Chondrocyte (in vitro differentiated cells): ENCODE results near the gene ANXA2. TPM values are rescaled to one million over a fixed set of nuclear protein-coding genes. Genes with fewer than 3 reads are reported as not detected.

Experiments
- DNase-seq: peaks from one replicate; pipeline ENCODE4 v3.0.0; 2021; ENCODE audit warnings: mixed read lengths, low spot score
- H3K27ac Mint-ChIP-seq: one replicate; pipeline ENCODE4 v1.8.0; 2021; ENCODE audit warnings: mild to moderate bottlenecking, moderate library complexity, mixed read lengths; ENCODE audit not compliant: unreplicated experiment
- H3K27me3 Mint-ChIP-seq: 2 replicates; pipeline ENCODE4 v1.8.0; 2021; ENCODE audit warnings: low read depth, mixed read lengths
- H3K36me3 Mint-ChIP-seq: 2 replicates; pipeline ENCODE4 v1.8.0; 2021; ENCODE audit warnings: low read depth, mixed read lengths
- H3K4me1 Mint-ChIP-seq: 2 replicates; pipeline ENCODE4 v1.8.0; 2021; ENCODE audit warnings: low read depth, mild to moderate bottlenecking, mixed read lengths
- H3K4me3 Mint-ChIP-seq: one replicate; pipeline ENCODE4 v1.8.0; 2021; ENCODE audit warnings: mild to moderate bottlenecking, moderate library complexity, mixed read lengths; ENCODE audit not compliant: unreplicated experiment
- H3K9me3 Mint-ChIP-seq: 2 replicates; pipeline ENCODE4 v1.8.0; 2021; ENCODE audit warnings: low read depth, mixed read lengths
- CTCF ChIP-seq: fragments of 200-600 bp; sonication (generic); IDR thresholded peaks from 2 replicates; pipeline ENCODE4 v1.5.0; 2021; ENCODE audit warnings: antibody characterized with exemption, mild to moderate bottlenecking, moderate library complexity
- total RNA-seq: library from RNA; stranded (reverse); gene quantifications from 3 replicates; pipeline ENCODE4 v1.2.1, GENCODE V29; 2021

Gene ANXA2
- total RNA-seq, 1 donor from 2014 or later = 2,819 TPM

- Mint-ChIP-seq H3K36me3 (peaks cover 70% of the 10 kb centered on the region), H3K27ac (peak overlapping the region; percentile 80), H3K9me3 (no peaks in the 10 kb centered on the region), H3K27me3 (no peaks in the 10 kb centered on the region), H3K4me3 (no peak overlapping the region), H3K4me1 (peaks cover 77% of the 10 kb centered on the region)
- DNase-seq = no peak
- TF ChIP-seq CTCF = no peak
Measured at GRCh38 chr15:60353245-60353920, 44.4 kb downstream of the ANXA2 start.

GRCh38 chr15:60352525-60352924 lies 45.3 kb downstream of the ANXA2 start:
- DNase-seq = no peak
- no peak overlapping the region for H3K4me3 Mint-ChIP-seq
- H3K9me3 Mint-ChIP-seq = no peaks in the 10 kb centered on the region
- H3K27me3 Mint-ChIP-seq = no peaks in the 10 kb centered on the region
- TF ChIP-seq CTCF = no peak
- peaks cover 76% of the 10 kb centered on the region for H3K36me3 Mint-ChIP-seq
- peak overlapping the region; percentile 34 for H3K27ac Mint-ChIP-seq
- H3K4me1 Mint-ChIP-seq = peaks cover 78% of the 10 kb centered on the region

GRCh38 chr15:60351066-60351465 lies 46.7 kb downstream of the ANXA2 start:
- Mint-ChIP-seq H3K27me3 (no peaks in the 10 kb centered on the region), H3K9me3 (no peaks in the 10 kb centered on the region), H3K4me3 (no peak overlapping the region), H3K36me3 (peaks cover 81% of the 10 kb centered on the region), H3K4me1 (peaks cover 80% of the 10 kb centered on the region), H3K27ac (peak overlapping the region; percentile 34)
- no peak for TF ChIP-seq CTCF
- no peak for DNase-seq

- Mint-ChIP-seq H3K4me1 (peaks cover 78% of the 10 kb centered on the region), H3K27me3 (no peaks in the 10 kb centered on the region), H3K36me3 (peaks cover 78% of the 10 kb centered on the region), H3K4me3 (no peak overlapping the region), H3K9me3 (no peaks in the 10 kb centered on the region), H3K27ac (peak overlapping the region; percentile 33)
- DNase-seq = no peak
- TF ChIP-seq CTCF = no peak
Measured at GRCh38 chr15:60350108-60350507, 47.7 kb downstream of the ANXA2 start.

GRCh38 chr15:60349589-60349988 lies 48.2 kb downstream of the ANXA2 start:
- peaks cover 78% of the 10 kb centered on the region for H3K4me1 Mint-ChIP-seq
- H3K36me3 Mint-ChIP-seq = peaks cover 75% of the 10 kb centered on the region
- H3K27ac Mint-ChIP-seq = peak overlapping the region; percentile 91
- no peak overlapping the region for H3K4me3 Mint-ChIP-seq
- no peak for DNase-seq
- H3K9me3 Mint-ChIP-seq = no peaks in the 10 kb centered on the region
- H3K27me3 Mint-ChIP-seq = no peaks in the 10 kb centered on the region
- TF ChIP-seq CTCF = no peak
